Tibial nerve (tissue), 4 donors: ENCODE results near the gene CEL. TPM values are rescaled to one million over a fixed set of nuclear protein-coding genes. Genes with fewer than 3 reads are reported as not detected.

ENCODE experiments used
- DNase-seq, 2 donors: peaks; one replicate each; pipeline ENCODE4 v3.0.0-alpha.2; 2019; ENCODE audit warnings: low spot score in 2 of 2
- H3K27ac ChIP-seq, 4 donors: fragments of 200-600 bp; sonication (generic) in 3 of 4; one replicate each; pipeline ENCODE4 v1.5.1; 2017 to 2019; ENCODE audit warnings: mild to moderate bottlenecking in 1 of 4
- H3K27me3 ChIP-seq, 2 donors: fragments of 200-600 bp; sonication (generic) in 1 of 2; one replicate each; pipeline versions ENCODE4 v1.5.1 to v1.6.0; 2017 to 2019
- H3K36me3 ChIP-seq, 3 donors: fragments of 200-600 bp; sonication (generic); one replicate each; pipeline ENCODE4 v1.5.1; 2018 to 2019
- H3K4me1 ChIP-seq, 4 donors: fragments of 200-600 bp; sonication (generic) in 3 of 4; one replicate each; pipeline ENCODE4 v1.5.1; 2017 to 2019
- H3K4me3 ChIP-seq, 4 donors: fragments of 200-600 bp; sonication (generic) in 3 of 4; one replicate each; pipeline ENCODE4 v1.5.1; 2017 to 2019; ENCODE audit warnings: mild to moderate bottlenecking in 1 of 4, moderate library complexity in 1 of 4
- H3K9me3 ChIP-seq, 4 donors: fragments of 200-600 bp; sonication (generic) in 3 of 4; one replicate each; pipeline ENCODE4 v1.5.1; 2017 to 2019
- EP300 ChIP-seq, 2 donors: sonication (generic); formaldehyde crosslinking; IDR thresholded peaks; one replicate each; pipeline ENCODE4 v1.6.1; 2017; ENCODE audit warnings: antibody characterized with exemption in 2 of 2, mild to moderate bottlenecking in 1 of 2
- POLR2A ChIP-seq, 2 donors: fragments of 450-650 bp; IDR thresholded peaks; one replicate each; pipeline ENCODE4 v1.6.1; 2017; ENCODE audit warnings: antibody characterized with exemption in 2 of 2, mild to moderate bottlenecking in 2 of 2, moderate library complexity in 2 of 2
- WGBS, 2 donors: methylation state at CpG; one replicate each; pipeline ENCODE4 v1.1.5; 2018; 5-methylcytosine and 5-hydroxymethylcytosine counted together
- total RNA-seq, 4 donors: library from RNA; depleted of rRNA; stranded (reverse); fragments of >200 nt; gene quantifications; one replicate each; pipeline ENCODE4 v1.1.0, GENCODE V29; 2016
- TF ChIP-seq, protein P1 (sequence below), 5 experiments: fragments of 200-600 bp in 3 of 5; fragments of 450-650 bp in 2 of 5; sonication (generic) in 3 of 5; IDR thresholded peaks; one replicate each; pipeline ENCODE4 v1.5.1; 2016 to 2019; ENCODE audit warnings: antibody characterized with exemption in 5 of 5, mild to moderate bottlenecking in 3 of 5, moderate library complexity in 2 of 5

CEL gene
- total RNA-seq, 4 donors from 2014 or later: 1.7 to 10.5 (median 2.6) TPM

DNA sequence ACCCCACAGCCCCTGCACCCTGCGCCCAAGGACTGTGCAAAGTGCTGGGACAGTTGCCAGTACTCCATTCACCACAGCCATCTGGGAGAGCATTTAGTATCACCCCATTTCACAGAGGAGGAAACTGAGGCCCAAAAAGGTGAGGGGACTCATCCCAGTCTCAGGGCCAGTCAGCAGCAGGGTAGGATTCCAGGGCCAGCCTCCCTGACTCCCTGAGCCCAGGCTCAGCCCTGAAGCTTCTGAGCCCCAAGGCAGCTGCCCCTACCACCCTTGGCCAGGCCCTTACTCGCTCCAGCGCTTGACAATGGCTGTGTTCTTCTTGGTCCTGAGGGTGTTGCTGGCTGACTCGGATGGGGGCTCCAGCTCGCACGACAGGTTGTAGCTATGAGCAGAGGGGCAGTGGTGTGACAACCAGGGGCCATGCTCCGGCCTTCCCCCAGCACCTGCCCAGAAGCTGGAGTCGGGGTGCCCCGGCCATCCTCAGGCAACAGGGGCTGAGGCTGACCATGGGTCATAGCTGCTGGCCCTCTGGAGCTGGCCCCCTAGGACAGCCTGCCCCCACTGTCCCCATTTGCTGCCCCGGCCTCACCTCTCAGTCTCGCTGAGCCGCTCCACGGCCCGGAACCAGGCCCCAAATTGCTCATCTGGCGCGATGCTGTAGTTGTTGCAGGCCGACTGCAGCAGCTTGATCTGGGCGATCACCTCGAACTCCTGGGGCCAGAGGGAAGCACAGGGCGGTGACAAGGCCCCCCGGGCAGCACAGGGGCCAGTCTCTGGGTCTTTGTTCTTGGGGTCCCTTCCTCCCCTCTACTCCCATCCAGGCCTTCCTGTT, 40.6 kb downstream of the CEL start:
- no peak overlapping the region for H3K27ac ChIP-seq
- 89 to 97% methylated on average over 17 to 21 of the region's 21 CpGs for WGBS, 2 donors
- H3K36me3 ChIP-seq: peaks cover 6 to 99% (median 65%) of the 10 kb centered on the region in 3 donors
- TF ChIP-seq POLR2A (IDR thresholded peaks at IDR 0.05) (no peak), EP300 (IDR thresholded peaks at IDR 0.05) (no peak)
- TF ChIP-seq, protein P1, sequence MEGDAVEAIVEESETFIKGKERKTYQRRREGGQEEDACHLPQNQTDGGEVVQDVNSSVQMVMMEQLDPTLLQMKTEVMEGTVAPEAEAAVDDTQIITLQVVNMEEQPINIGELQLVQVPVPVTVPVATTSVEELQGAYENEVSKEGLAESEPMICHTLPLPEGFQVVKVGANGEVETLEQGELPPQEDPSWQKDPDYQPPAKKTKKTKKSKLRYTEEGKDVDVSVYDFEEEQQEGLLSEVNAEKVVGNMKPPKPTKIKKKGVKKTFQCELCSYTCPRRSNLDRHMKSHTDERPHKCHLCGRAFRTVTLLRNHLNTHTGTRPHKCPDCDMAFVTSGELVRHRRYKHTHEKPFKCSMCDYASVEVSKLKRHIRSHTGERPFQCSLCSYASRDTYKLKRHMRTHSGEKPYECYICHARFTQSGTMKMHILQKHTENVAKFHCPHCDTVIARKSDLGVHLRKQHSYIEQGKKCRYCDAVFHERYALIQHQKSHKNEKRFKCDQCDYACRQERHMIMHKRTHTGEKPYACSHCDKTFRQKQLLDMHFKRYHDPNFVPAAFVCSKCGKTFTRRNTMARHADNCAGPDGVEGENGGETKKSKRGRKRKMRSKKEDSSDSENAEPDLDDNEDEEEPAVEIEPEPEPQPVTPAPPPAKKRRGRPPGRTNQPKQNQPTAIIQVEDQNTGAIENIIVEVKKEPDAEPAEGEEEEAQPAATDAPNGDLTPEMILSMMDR (IDR thresholded peaks at IDR 0.05): no peak
- H3K9me3 ChIP-seq: peaks cover 0 to 5% (median 0%) of the 10 kb centered on the region in 4 donors
- H3K4me1 ChIP-seq: peaks cover 0 to 7% (median 3%) of the 10 kb centered on the region in 4 donors
- H3K4me3 ChIP-seq: no peak overlapping the region
- DNase-seq: no peak
- H3K27me3 ChIP-seq: no peaks in the 10 kb centered on the region

DNA sequence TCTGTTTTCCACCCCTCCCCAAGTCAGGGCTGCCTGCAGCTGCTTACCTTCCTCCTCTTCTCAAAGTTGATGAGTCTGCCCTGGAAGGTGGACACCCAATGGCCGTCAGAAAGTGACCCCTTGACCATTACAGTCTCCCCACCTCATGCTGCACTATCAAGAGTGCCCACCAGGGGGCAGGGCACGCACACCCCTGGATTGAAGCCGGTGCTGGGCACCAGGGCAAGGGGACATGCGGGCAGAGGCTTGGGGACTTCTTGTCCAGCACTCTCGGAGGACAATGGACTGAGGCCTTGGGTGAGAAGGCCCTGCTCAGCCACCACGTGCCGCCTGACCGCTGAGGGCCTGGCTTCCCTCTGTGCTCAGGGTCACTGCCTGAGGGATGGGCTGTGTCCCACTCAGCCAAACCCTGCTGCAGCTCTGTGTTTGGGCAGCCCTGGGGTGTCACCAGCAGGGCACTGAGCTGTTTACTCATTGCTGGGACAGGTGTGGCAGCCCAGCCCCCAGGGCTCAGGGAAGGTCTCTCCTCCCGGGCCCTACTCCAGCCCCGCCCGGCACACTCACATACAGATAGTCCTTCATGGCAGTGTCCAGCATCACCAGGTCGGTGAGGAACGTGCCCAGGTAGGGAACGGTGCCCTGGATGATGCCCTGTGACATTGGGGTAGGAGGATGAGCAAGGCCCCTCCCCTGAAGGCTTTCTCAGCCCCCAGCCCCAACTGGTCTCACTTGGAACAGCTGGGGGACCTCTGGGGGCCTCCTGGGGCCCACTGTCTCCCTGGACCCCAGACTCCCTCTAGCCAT, 41.6 kb downstream of the CEL start:
- peak; percentile 64 to 79 for DNase-seq
- H3K27me3 ChIP-seq: no peaks in the 10 kb centered on the region
- H3K27ac ChIP-seq: peak overlapping the region in 3 of 4 donors; percentile 23 to 62 (median 47)
- WGBS, 2 donors: 30 to 61% methylated on average over 9 to 11 of the region's 14 CpGs
- no peaks in the 10 kb centered on the region for H3K9me3 ChIP-seq
- H3K36me3 ChIP-seq: peaks cover 4 to 99% (median 66%) of the 10 kb centered on the region in 3 donors
- TF ChIP-seq POLR2A (IDR thresholded peaks at IDR 0.05) (no peak), EP300 (IDR thresholded peaks at IDR 0.05) (peak in 1 of 2 donors; percentile 40)
- TF ChIP-seq, protein P1 (IDR thresholded peaks at IDR 0.05): peak; percentile 92 to 99 (median 97)
- no peak overlapping the region for H3K4me3 ChIP-seq
- peaks cover 0 to 7% (median 3%) of the 10 kb centered on the region in 4 donors for H3K4me1 ChIP-seq

DNA sequence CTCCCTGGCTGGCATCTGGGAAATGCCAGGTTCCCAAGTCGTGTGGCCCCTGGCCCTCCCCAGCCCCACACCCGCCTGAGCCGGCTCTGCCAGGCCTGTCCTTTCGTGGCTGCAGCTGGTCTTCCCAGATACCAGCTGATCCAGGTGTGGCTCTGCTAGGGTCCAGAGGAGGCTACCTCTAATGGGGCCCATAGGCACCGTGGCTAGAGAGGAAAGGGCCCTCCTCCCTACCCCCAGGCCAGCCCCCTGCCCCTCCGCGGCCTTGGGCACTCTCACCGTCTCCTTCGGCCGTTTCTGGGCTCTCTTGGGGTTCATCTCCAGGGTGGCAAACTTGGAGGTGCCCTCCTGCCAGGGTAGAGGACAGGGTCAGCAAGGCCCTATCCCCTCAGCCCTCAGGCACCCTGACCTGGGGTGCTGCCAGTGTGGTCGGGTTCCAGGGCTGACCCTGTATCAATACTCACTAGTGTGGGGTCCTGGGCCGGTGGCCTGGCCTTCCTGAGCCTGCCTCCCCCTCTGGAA, 42.3 kb downstream of the CEL start:
- Histone ChIP-seq H3K4me1 (peaks cover 0 to 7% (median 3%) of the 10 kb centered on the region in 4 donors), H3K27ac (peak overlapping the region in 2 of 4 donors; percentile 47 to 62), H3K4me3 (no peak overlapping the region), H3K36me3 (peaks cover 4 to 99% (median 67%) of the 10 kb centered on the region in 3 donors), H3K27me3 (no peaks in the 10 kb centered on the region), H3K9me3 (no peaks in the 10 kb centered on the region)
- TF ChIP-seq POLR2A (IDR thresholded peaks at IDR 0.05) (no peak), EP300 (IDR thresholded peaks at IDR 0.05) (no peak)
- TF ChIP-seq, protein P1 (IDR thresholded peaks at IDR 0.05): no peak
- DNase-seq: no peak
- 78 to 85% methylated on average over 9 to 12 of the region's 12 CpGs for WGBS, 2 donors

DNA sequence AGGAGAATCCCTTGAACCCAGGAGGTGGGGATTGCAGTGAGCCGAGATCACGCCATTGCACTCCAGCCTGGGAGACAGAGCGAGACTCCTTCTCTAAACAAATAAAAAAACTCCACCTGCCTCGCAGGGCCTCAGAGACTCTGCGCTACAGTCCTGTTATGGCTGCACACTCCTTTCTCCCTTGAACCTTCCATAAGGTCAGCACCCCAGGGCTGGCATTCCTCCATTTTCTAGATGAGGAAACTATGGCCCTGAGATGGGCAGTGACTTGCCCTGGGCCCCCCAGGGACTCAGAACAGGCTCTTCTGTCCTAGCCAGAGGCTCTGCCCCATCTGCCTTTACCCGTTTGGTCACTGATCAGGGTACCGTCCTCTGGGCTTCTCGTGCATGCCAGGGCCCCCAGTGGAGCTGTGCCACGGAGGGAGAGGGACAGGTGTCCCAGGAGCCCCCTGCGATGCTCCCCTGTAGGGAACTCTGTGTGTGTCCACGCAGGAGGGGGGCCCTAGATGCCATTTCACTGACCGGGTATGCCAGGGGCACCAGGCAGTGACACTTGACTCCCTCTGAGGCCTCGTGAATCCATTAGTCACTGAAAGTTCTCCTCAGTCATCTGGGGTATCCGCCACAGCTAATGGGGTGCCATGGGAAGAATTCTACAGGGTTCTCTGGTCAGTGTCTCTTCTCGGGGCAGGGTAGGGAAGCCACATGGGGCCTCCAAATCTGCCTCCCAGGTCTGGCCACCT, 43.1 kb downstream of the CEL start:
- no peak overlapping the region for H3K27ac ChIP-seq
- 86 to 88% methylated on average over 12 to 15 of the region's 15 CpGs for WGBS, 2 donors
- DNase-seq: no peak

More for the DNA sequence above, 43.1 kb downstream of the CEL start:
- Histone ChIP-seq H3K4me1 (peaks cover 0 to 7% (median 3%) of the 10 kb centered on the region in 4 donors), H3K9me3 (no peaks in the 10 kb centered on the region), H3K27me3 (no peaks in the 10 kb centered on the region), H3K4me3 (no peak overlapping the region), H3K36me3 (peaks cover 6 to 99% (median 69%) of the 10 kb centered on the region in 3 donors)
- TF ChIP-seq EP300 (IDR thresholded peaks at IDR 0.05) (no peak), POLR2A (IDR thresholded peaks at IDR 0.05) (no peak)
- TF ChIP-seq, protein P1 (IDR thresholded peaks at IDR 0.05): no peak
